Fibroblast of skin of left biceps (primary cell): ENCODE measurements around the gene SEMA4B.
"Not testable (repeated sequence)": the region's sequence is repeated elsewhere in the genome, so short reads cannot be mapped to it uniquely, and the experiment has no call there.

Experiments used
- DNase-seq, 2 experiments: peaks; one replicate each; pipeline ENCODE4 v3.0.0-alpha.2; 2013; ENCODE audit warnings: low read depth in 2 of 2

Gene SEMA4B

GRCh38 chr15:90261811-90262210 is 60.7 kb downstream of the SEMA4B start:
- no peak for DNase-seq

DNA sequence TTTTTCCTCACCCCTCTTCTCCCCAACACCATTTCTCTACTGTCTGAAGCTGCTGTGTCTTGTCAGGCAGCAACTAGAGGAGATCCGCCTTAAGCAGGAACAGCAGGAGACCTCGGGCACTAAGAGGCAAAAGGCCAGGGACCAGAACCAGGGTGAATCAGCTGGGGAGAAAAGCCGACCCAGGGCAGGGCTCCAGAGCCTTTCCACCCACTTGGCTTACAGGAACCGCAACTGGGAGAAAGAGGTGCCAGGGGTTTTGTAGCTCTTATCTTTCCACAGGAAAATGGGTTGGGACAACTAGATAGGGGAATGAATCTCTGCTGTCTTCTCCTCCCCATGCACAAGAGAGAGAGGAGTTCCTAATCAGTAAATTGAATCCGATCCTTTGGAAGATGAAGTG is 61.3 kb downstream of the SEMA4B start:
- DNase-seq, result no peak

- no peak for DNase-seq
These were observed 63.5 kb downstream of the SEMA4B start for GRCh38 chr15:90264671-90265070.

- peak; percentile 57 to 62 for DNase-seq
These were observed 64.3 kb downstream of the SEMA4B start, which contains the start of gene NGRN for GRCh38 chr15:90265271-90266060. NGRN (plus strand) TSS chr15:90265672; CDS start chr15:90265713, 41 bp downstream.

- DNase-seq, result no peak
These were observed 64.9 kb downstream of the SEMA4B start for GRCh38 chr15:90266061-90266431.

DNA sequence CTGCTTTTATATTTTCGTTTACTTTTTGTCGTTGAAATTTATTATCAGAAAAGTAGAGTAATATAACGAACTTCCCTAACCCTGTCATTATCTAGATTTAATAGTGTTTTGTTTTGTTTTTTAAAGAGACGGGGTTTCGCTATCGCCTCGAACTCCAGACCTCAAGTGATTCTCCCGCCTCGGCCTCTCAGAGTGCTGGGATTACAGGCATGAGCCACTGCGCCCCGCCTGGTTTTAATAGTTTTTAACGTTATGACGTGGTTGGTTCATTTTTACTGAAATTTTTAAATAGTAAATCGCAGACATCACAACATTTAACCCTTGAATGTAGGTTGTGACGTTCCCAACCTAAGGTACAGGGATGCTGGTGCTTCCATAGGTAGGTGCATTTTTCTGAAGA is 65.4 kb downstream of the SEMA4B start:
- no peak for DNase-seq

GRCh38 chr15:90268415-90268814 is 67.3 kb downstream of the SEMA4B start:
- DNase-seq, result no peak

DNA sequence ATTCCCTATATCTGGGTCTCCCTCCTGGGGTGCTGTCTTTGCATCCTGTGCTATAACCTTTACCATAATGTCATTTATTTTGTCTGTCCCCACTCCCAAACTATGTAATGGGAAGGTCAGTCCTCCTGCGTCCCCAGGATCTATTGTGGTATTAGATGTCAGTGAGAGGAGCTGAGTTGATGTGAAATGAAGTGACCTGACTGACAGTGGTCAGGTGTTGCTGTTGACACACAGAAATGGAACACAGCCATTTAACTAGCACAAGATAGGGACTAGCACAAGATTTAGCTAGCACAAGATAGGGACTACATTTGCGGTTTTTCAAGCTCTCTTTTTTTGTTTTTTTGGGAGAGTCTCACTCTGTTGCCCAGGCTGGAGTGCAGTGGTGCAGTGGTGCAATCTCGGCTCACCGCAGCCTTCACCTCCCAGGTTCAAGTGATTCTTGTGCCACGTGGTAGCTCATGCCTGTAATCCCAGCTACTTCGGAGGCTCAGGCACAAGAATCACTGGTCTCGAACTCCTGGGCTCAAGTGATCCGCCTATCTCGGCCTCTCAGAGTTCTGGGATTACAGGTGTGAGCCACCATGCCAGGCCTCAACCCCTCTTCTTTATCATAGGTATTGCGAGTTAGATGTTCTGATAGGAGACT is 69.5 kb downstream of the SEMA4B start:
- no peak for DNase-seq

GRCh38 chr15:90271459-90272166 is 70.5 kb downstream of the SEMA4B start:
- DNase-seq, result no peak

DNA sequence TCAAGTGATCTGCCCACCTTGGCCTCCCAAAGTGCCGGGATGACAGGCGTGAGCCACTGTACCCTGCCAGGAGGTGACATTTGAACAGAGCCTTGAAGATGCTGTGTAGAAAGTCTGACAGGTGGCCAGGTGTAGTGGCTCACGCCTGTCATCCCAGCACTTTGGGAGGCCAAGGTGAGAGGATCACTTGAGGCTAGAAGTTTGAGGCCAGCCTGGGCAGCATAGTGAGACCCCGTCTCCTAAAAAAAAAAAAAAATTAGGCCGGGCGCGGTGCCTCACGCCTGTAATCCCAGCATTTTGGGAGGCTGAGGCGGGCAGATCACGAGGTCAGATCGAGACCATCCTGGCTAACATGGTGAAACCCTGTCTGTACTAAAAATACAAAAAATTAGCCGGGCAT is 77.3 kb downstream of the SEMA4B start:
- not testable (repeated sequence) for DNase-seq
